ENCODE results near the gene MYO7B.

The MYO7B gene

GRCh38 chr2:127650041-127650784 is 114.7 kb downstream of the MYO7B start:
- DNase-seq (ENCODE audit: low spot score), result no peak

GRCh38 chr2:127650785-127651380 is 115.4 kb downstream of the MYO7B start:
- no peak for DNase-seq (ENCODE audit: low spot score)

GRCh38 chr2:127651381-127651809 is 115.9 kb downstream of the MYO7B start:
- no peak for DNase-seq (ENCODE audit: low spot score)

DNA sequence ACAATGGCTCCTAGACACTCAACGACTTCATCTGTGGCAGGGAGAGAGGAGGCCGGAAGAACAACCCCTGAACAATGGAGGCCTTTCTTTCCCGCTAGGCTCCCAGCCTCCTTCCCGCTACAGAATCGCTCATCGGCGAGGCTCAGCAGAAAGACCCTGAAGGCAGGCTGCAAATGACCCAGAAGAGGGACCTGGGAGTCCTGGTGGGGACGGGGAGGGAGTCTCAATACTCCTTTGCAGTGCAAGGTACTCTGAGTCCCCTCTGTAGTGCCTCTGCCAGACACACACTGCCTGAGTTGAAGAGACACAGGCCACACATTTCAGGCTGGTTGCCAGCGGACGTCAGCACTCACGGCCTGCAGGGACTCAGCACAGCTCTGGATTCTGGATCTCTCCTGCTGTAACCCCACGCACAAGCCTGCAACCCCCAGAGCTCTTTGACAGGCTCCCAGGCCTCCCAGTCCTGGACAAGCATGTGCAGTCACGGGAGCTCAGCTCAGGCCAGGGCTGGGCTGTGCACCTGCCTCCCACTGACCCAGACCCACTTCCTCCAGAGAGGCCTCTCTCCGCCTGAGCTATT is 116.6 kb downstream of the MYO7B start:
- no peak for DNase-seq (ENCODE audit: low spot score)

DNA sequence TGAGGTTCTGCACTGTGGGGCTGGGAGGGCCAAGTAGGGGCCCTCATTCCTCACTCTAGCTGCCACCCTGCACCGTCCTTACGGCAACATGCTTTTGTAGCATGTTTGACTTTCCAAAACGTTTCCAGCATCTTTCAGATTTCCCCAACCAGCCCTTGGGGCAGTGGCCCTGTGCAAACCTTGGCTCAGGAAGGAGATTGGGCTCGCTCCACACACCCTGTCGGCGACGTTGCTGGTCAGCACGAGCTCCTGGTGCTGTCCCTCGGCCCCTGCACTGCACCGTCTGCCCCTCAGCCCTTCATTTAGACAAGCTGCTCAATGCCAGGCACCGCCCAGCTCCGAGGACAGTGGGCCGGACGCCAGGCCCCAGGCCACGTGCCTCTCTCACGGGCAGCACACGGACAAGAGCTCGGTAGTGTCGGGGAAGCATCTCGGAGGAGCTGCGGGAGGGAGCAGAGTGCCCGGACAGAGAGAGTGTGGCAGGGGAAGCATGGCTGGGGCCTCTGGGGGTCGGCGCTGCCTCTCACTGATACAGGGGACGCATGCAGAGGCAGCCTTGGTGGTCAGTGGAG is 117.4 kb downstream of the MYO7B start:
- no peak for DNase-seq (ENCODE audit: low spot score)

- no peak for DNase-seq (ENCODE audit: low spot score)
Observed at GRCh38 chr2:127653421-127654083, 118.1 kb downstream of the MYO7B start.

DNA sequence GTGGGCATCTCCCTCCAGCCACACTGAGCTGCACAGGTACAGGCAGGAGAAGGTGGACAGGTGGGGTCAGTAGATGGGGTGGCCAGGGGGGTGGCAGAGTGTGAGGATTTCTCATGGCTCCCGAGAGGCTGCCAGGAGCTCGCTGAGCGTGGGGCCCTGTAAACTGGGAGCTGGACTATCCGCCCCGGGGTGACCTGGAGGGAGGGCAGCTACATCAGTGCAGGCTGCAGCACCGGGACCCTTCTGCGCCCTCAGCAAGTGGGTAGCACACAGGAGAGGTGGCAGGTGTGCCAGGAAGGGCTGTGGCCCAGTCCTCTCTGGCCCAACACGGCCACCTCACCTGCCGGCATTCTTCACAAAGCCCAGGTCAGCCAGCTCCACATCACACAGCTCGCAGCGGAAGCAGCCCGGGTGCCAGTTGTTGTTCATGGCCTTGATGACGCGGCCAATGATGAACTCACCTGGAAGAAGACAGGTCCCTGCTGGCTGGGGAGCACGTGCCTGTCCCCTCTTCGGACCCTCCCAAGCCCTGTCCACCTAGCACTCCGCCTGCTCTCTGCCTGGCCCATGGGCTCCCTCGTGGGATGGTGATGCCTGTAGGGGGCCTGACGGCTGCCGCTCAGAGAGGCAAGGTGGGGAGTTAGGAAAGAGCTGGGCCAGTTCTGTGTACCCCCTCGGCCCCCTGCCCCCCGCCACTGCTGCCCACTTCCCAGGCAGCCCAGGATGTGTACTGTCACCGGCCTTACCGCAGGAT is 118.8 kb downstream of the MYO7B start:
- DNase-seq (ENCODE audit: low spot score), result no peak

DNA sequence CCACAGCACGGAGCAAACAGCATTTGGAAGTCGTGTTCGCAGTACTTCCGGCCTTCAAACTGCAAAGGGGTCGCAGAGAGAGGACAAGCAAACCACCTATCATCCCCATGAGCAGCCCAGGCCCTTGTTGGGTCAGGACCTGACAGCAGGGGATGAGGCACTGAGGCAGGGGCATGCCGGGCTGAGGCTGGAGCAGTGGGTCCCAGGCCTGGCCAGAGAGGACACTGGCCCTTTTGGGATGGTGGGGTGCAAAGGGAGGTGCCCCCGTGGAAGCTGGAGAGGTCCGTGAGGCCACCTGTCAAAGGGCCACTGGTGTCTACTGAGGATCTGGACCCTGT is 119.3 kb downstream of the MYO7B start:
- DNase-seq (ENCODE audit: low spot score), result no peak

GRCh38 chr2:127655209-127656073 is 120.0 kb downstream of the MYO7B start:
- DNase-seq (ENCODE audit: low spot score), result no peak

DNA sequence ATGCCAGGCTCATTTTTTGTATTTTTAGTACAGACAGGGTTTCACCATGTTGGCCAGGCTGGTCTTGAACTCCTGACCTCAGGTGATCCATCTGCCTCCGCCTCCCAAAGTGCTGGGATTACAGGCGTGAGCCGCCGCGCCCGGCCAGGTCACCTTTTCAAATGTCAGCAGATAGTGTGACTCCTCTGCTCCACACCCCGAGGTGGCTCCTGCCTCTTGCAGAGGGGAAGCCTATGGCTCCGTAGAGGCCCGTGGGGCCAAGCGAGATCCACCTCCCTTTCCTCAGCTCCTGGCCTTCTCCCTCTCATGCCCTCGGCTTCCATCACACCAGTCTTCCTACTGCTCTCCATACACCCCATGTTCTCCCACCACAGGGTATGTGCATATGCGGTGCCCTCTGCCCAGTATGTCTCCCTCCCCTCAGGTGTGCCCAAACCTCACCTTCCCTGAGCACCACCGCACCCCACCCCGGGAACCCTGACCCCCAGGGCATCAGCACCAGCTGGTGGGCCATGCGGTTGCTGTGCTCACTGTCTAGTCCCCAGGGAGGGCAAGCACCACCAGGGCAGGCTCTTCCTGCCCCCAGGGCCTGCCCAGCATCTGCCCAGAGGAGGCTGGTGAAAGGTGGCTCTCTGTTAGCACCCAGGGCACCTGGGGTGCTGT is 121.2 kb downstream of the MYO7B start:
- DNase-seq (ENCODE audit: low spot score), result no peak

GRCh38 chr2:127657232-127657595 is 121.7 kb downstream of the MYO7B start:
- DNase-seq (ENCODE audit: low spot score), result no peak

- no peak for DNase-seq (ENCODE audit: low spot score)
Observed at GRCh38 chr2:127658146-127658545, 122.7 kb downstream of the MYO7B start.

GRCh38 chr2:127658641-127659407 is 123.3 kb downstream of the MYO7B start:
- no peak for DNase-seq (ENCODE audit: low spot score)

DNA sequence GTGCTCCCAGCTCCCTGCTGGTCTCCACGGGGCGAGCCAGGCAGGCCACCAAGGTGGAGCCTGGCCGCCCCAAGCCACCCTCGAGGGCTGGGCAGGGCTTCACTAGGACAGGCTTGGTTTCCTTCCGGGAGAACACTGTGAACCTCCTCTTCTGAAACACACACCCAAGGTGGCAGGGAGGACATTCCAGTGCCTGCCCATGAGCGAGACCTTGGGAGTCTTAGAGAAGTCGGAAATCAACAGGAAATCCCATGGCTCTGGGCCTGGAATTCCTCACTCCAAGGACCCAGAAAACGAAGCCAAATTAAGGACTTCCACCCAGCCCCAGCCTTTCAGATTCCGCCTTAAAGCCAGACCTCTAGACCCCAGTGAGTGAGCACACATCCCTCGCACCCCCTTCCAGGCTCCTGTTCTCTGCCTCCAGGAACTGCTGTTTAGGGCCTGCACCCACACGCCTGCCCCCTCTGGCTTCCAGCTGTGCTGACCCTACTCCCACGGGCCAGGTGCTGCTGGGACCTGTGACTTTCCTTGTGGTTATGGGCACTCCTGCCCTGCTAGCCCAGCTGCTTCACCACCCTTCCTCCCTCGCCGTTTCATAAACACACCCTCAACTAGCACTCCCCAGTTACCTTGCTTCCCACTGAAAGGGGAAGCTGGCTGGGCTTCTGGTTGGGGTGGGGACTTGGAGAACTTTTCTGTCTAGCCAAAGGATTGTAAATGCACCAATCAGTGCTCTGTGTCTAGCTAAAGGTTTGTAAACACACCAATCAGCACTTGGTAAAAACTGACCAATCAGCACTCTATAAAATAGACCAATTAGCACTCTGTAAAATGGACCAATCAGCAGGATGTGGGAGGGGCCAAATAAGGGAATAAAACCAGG is 124.2 kb downstream of the MYO7B start:
- DNase-seq (ENCODE audit: low spot score), result no peak

DNA sequence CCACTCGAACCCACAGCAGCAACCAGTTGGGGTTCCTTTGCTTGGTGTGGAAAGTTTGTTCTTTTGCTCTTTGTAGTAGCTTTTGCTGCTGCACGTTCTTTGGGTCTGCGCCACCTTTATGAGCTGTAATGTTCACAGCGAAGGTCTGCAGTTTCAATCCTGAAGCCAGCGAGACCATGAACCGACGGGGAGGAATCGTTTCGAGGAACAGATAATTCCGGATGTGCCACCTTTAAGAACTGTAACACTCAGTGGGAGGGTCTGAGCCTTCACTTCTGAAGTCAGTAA is 124.8 kb downstream of the MYO7B start:
- DNase-seq (ENCODE audit: low spot score), result no peak

DNA sequence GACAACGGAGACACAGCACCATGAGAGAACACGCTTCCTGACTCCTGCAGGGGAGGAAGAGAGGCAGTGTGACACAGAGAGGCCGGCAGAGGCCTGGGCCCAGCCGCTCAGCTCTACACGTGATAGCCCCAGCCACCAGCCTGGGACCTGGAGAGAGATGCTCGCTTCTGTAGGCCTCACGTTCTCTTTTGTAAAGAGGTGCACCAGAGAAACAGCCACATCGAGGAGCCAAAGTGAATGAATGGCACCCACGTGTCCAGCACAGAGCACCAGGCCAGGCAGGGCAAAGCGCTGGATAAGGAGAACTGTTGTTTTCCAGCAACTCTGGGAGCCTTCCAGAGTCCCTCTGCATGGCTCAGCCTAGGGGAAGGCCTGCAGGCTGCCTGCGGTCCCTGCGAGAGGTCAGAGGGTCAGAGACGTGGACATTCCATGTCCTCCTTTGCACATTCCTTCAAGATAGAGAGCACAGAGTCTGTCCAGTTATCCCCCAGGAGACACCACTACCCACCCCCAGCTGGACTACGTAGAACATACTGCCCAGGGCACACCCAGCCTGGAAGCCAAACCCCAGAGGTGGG is 125.7 kb downstream of the MYO7B start:
- no peak for DNase-seq (ENCODE audit: low spot score)

DNA sequence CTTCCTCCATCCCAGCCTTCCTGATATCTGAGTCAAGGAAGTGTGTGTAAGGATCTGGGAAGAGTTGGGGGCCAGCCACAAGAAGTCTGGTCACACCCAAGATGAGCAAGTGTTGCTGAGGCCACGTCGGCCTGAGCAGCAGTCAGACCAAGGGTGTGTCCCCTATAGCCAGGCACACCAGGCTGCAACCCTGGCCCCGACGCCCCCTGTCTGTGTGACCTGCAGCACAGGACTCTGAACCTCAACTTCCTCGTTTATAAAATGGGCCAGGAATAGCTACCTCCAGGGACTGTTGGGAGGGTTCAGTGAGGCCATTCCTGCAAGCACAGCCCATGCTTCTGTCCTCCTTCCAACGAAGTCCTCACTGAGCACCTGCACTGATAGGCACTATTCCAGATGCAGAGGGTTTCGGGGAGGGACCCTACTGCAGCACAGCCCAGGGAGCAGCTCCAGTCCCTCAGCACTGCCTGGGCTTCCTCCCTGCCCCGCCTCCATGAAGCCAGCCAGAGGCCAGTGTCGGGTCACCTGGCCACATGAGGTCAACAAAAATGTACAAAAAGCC is 126.5 kb downstream of the MYO7B start:
- no peak for DNase-seq (ENCODE audit: low spot score)

- no peak for DNase-seq (ENCODE audit: low spot score)
Observed at GRCh38 chr2:127662937-127663565, 127.6 kb downstream of the MYO7B start.

All from cerebellar cortex (tissue), 1 donor.